ENCODE data around the gene NKIRAS2.

NKIRAS2 gene

GRCh38 chr17:42068979-42069378, 49.1 kb downstream of the NKIRAS2 start:
- H3K27me3 ChIP-seq (ENCODE audit: control insufficient read depth, insufficient read depth, low read length): no peaks in the 10 kb centered on the region
- WGBS (ENCODE audit: insufficient coverage, insufficient read length): no CpG with 5 or more reads among the region's 3 CpGs

DNA sequence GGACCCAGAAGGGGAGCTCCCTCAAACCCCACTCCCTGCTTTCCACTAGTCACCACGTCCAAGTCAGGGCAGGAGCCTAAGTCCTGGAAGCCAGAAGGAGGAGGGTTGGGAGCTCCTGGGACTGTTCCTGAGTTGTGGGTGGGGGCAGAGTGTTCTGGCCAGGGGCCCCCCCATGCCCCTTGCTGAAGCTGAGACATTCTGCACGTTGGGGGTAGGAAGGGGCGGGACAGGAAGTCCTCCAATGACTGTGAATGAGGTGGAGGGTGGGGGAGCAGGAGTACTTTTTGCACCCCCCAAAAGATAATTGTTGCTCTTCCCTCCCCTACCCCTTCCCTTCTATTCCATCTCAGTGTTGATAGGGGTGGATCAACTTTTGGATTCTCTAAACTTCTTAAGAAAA, 51.9 kb downstream of the NKIRAS2 start:
- Histone ChIP-seq H3K27me3 (ENCODE audit: control insufficient read depth, insufficient read depth, low read length) (no peaks in the 10 kb centered on the region), H3K4me3 (ENCODE audit: low read length) (peak overlapping the region; percentile 48; the same call in 1 of the 2 replicates), H3K9me3 (ENCODE audit: control insufficient read depth, insufficient read depth, low read length) (no peaks in the 10 kb centered on the region), H3K36me3 (ENCODE audit: control insufficient read depth, insufficient read depth, low read length) (no peaks in the 10 kb centered on the region), H3K4me1 (ENCODE audit: control insufficient read depth, insufficient read depth, low read length) (peaks cover 3% of the 10 kb centered on the region; the same call in 1 of the 2 replicates), H3K27ac (ENCODE audit: low read length) (no peak overlapping the region)
- DNase-seq (ENCODE audit: low read depth, low spot score): no peak
- no CpG with 5 or more reads among the region's 3 CpGs for WGBS (ENCODE audit: insufficient coverage, insufficient read length)

More at GRCh38 chr17:42068979-42069378, 49.1 kb downstream of the NKIRAS2 start:
- H3K27ac ChIP-seq (ENCODE audit: low read length): no peak overlapping the region
- no peaks in the 10 kb centered on the region for H3K9me3 ChIP-seq (ENCODE audit: control insufficient read depth, insufficient read depth, low read length)
- no peaks in the 10 kb centered on the region for H3K36me3 ChIP-seq (ENCODE audit: control insufficient read depth, insufficient read depth, low read length)
- DNase-seq (ENCODE audit: low read depth, low spot score): no peak
- peaks cover 3% of the 10 kb centered on the region; the same call in 1 of the 2 replicates for H3K4me1 ChIP-seq (ENCODE audit: control insufficient read depth, insufficient read depth, low read length)
- H3K4me3 ChIP-seq (ENCODE audit: low read length): no peak overlapping the region

DNA sequence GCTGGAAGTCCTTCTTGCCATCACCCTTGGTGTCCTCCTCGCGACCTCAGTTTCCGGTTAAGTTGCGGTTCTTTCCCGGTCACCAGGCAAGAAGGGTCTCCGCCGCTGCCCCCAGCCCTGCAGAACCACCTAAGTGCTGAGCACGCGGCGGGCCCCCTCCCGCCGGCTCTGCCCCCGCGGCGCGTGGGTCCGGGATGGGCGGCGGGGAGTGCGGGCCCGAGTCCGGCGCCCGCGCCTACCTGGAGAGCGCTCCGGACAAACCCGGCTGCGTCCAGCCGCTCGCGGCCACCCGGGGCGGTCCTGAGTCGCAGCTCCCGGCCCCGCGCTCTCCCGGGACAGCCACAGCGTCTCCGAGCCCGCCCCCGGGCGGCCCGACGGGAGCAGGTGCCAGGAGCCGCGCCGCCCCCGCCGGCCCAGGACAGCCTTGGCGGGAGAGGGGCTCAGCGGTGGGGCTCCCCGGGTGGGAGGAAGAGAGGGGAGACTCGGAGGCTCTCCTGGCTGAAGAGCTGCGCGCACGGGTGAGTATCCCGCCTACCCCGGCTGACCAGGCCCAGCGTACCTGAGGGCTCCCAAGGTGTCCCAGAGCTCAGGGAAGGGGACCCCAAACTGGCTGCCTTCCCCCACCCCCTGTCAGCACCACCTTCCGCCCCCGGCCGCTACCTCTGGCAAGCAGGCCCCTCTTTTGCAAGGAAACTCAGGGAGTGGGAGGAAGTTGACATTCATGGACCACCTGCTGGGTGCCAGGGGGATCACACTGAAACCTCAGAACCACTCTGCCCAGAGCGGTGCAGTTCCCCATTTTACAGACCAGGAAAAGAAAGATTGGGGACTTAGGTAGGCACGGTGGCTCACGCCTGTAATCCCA, 52.7 kb downstream of the NKIRAS2 start:
- Histone ChIP-seq H3K4me1 (ENCODE audit: control insufficient read depth, insufficient read depth, low read length) (peaks cover under 1% of the 10 kb centered on the region; the same call in 1 of the 2 replicates), H3K9me3 (ENCODE audit: control insufficient read depth, insufficient read depth, low read length) (no peaks in the 10 kb centered on the region), H3K36me3 (ENCODE audit: control insufficient read depth, insufficient read depth, low read length) (no peaks in the 10 kb centered on the region), H3K27ac (ENCODE audit: low read length) (no peak overlapping the region), H3K4me3 (ENCODE audit: low read length) (peak overlapping the region; percentile 48), H3K27me3 (ENCODE audit: control insufficient read depth, insufficient read depth, low read length) (no peaks in the 10 kb centered on the region)
- WGBS (ENCODE audit: insufficient coverage, insufficient read length): no CpG with 5 or more reads among the region's 67 CpGs
- DNase-seq (ENCODE audit: low read depth, low spot score): no peak
